Central memory CD8-positive, alpha-beta T cell (primary cell): ENCODE measurements around the gene CLMN.
"Not testable (repeated sequence)": the region's sequence is repeated elsewhere in the genome, so short reads cannot be mapped to it uniquely, and the experiment has no call there.

Source experiments
- ATAC-seq: fragments of 150-1000 bp; cut with Tn5 transposase; replicated peaks from 2 replicates; pipeline ENCODE4 v1.10.0; 2022; ENCODE audit warnings: mild to moderate bottlenecking, moderate FRiP score, moderate number of reproducible peaks; ENCODE audit not compliant: poor library complexity, severe bottlenecking; ENCODE audit errors: extremely low read depth
- DNase-seq, 2 donors: peaks; one replicate each; pipeline ENCODE4 v3.0.0; 2021; ENCODE audit warnings: low spot score in 2 of 2
- H3K27ac Mint-ChIP-seq: one replicate; pipeline ENCODE4 v1.8.0; 2022; ENCODE audit warnings: low read depth, mild to moderate bottlenecking, moderate library complexity, mixed read lengths
- H3K27me3 Mint-ChIP-seq: one replicate; pipeline ENCODE4 v1.8.0; 2022; ENCODE audit warnings: mixed read lengths
- H3K36me3 Mint-ChIP-seq: one replicate; pipeline ENCODE4 v1.8.0; 2022; ENCODE audit warnings: mild to moderate bottlenecking, moderate library complexity, mixed read lengths; ENCODE audit not compliant: insufficient read depth
- H3K4me1 Mint-ChIP-seq: one replicate; pipeline ENCODE4 v1.8.0; 2022; ENCODE audit warnings: mixed read lengths
- H3K4me3 Mint-ChIP-seq: one replicate; pipeline ENCODE4 v1.8.0; 2022; ENCODE audit warnings: mild to moderate bottlenecking, moderate library complexity, mixed read lengths
- H3K9me3 Mint-ChIP-seq: one replicate; pipeline ENCODE4 v1.8.0; 2022; ENCODE audit warnings: mixed read lengths

CLMN gene

DNA sequence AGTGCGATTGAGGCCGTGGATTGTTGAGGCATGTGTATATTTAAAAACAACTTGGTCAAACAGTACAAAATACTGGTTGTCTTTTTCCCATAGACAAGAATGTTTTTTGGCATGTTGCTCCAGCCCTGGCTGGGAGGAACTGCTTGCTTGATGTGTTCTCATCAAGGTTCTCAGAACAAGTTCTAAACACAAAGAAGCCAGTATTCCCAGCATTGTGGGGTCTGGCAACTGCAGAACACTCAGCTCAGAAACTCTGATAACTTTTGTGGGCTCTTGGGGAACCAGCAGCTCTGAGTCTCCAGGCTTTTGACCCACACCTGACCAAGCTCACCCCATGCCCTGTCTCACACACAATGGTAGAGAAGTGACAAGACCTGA lies 135.3 kb downstream of the CLMN start:
- ATAC-seq (no peak), DNase-seq (no peak)
- Mint-ChIP-seq H3K9me3 (no peaks in the 10 kb centered on the region), H3K36me3 (peaks cover 2% of the 10 kb centered on the region), H3K27ac (no peak overlapping the region), H3K27me3 (peaks cover 62% of the 10 kb centered on the region), H3K4me1 (no peaks in the 10 kb centered on the region), H3K4me3 (no peak overlapping the region)

DNA sequence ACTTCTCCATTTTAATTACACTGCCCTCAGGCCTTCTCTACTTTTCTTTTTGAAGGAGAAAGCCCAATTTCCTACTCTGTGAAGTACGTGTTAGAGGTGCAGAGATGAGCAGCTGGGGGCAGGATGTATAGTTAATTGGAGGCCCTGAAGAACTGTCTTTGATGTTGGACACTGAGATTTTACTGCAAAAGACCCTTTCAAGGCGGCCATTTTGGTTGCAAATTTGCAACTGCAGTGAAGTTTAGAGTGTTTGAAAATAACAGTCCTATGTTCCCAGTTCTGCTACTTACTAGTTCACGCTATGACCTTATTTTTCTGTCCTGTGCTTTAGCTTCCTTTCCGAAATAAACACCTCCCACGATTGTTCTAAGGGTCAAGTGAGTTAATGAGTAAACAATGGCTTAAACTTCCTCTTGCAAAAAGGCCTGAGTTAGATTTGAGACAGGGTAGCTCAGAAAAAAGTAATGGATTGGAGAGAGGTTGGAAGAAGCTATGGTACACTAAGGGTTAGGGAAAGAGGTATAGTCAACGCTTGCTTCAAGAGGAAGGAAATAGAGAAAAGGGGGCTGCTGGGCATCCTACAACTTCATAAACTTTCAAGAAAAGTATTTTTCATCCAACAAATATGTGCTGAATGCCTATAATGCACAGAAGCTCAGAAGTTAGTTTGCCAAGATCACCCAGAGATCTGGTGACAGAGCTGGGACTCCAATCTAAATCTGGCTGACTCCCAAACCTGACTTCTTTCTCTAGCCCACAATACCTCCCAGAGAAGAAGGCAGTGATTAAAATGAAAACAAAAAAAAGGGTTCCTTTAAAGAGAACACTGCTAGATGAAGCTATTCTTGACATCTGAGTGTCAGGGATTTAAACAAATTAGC lies 135.9 kb downstream of the CLMN start:
- peaks cover 59% of the 10 kb centered on the region for H3K27me3 Mint-ChIP-seq
- DNase-seq (no peak), ATAC-seq (no peak)
- no peak overlapping the region for H3K27ac Mint-ChIP-seq
- peaks cover 2% of the 10 kb centered on the region for H3K36me3 Mint-ChIP-seq
- H3K4me3 Mint-ChIP-seq = no peak overlapping the region
- H3K9me3 Mint-ChIP-seq = no peaks in the 10 kb centered on the region
- no peaks in the 10 kb centered on the region for H3K4me1 Mint-ChIP-seq

DNA sequence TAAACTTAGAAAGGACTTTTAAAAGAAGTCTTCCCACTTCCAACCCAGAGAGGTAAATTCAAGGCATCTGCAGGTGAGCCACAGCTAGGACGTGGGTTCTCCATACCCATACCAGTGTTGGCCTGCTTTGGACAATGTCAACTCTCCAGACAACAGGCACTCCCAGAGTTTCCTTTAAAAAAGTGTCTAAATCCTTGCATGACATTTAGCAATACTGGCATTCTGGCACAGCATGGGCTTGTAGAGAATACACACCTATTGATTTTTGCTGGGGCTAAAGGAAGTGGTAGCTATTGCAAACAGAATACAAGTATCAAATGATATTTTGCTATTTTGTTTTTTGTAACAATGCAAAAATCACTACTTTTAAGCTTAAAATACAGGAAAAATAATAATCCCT lies 136.6 kb downstream of the CLMN start:
- ATAC-seq (no peak), DNase-seq (no peak)
- Mint-ChIP-seq H3K27ac (no peak overlapping the region), H3K36me3 (peaks cover under 1% of the 10 kb centered on the region), H3K4me1 (no peaks in the 10 kb centered on the region), H3K4me3 (no peak overlapping the region), H3K9me3 (no peaks in the 10 kb centered on the region), H3K27me3 (peaks cover 52% of the 10 kb centered on the region)

DNA sequence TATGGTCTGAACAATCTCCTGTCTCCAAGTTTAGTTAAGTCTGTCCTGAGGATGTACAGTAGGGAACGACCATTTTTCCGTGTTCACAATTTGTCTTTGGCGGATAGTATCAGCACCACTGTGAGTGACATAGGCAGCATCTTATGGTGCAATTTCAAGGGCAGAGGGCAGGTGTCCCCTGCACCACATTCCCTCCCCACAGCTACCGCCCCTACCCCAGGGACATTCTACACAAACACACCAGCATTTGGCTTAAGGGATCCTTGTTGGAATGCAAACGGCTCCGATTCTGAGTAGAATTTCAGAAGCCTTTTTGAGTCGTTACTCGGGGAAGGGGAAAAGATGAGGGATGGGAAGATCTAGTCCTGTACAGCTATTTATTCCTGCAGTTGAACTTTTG lies 137.3 kb downstream of the CLMN start:
- no peak for DNase-seq
- Mint-ChIP-seq H3K9me3 (no peaks in the 10 kb centered on the region), H3K36me3 (no peaks in the 10 kb centered on the region), H3K4me3 (no peak overlapping the region), H3K27me3 (peaks cover 45% of the 10 kb centered on the region), H3K27ac (no peak overlapping the region), H3K4me1 (no peaks in the 10 kb centered on the region)
- no peak for ATAC-seq

- no peak for DNase-seq
- H3K9me3 Mint-ChIP-seq = no peaks in the 10 kb centered on the region
- no peaks in the 10 kb centered on the region for H3K4me1 Mint-ChIP-seq
- no peak overlapping the region for H3K27ac Mint-ChIP-seq
- no peak for ATAC-seq
- H3K27me3 Mint-ChIP-seq = peaks cover 33% of the 10 kb centered on the region
- H3K36me3 Mint-ChIP-seq = no peaks in the 10 kb centered on the region
- no peak overlapping the region for H3K4me3 Mint-ChIP-seq
Measured at GRCh38 chr14:95180966-95181741, 138.6 kb downstream of the CLMN start.

GRCh38 chr14:95175670-95176069 lies 144.0 kb downstream of the CLMN start:
- H3K27ac Mint-ChIP-seq, ATAC-seq, H3K27me3 Mint-ChIP-seq, DNase-seq, H3K4me1 Mint-ChIP-seq, H3K4me3 Mint-ChIP-seq, H3K9me3 Mint-ChIP-seq, H3K36me3 Mint-ChIP-seq: not testable (repeated sequence)

DNA sequence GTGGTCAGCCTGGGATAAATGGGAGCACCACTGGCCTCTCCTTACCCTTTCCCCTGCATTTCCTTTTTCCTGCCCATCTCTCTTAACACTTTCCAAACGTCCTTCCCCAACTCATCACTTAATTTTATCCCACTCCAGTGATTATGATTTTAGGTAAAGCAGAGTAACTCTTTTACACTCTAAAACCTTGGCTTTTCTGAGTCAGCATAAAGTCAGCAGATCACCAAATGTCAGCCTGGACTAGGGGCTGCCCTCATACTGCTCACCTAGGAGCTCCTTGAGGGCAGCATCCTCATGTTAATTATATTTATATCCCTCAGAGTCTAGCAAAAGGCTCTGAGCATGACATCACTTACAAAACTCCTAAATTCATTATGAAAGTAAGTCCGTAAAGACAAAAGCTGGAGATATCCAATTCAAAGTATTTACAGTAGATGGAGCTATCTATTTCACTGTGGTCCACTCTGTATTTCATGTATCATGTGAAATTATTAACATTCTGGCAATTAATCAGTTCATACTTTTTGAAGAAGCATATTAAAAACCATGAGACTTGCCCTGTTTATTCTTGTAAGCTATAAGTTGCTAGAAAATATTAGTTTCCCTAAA lies 145.4 kb downstream of the CLMN start:
- Mint-ChIP-seq H3K27ac (no peak overlapping the region), H3K36me3 (no peaks in the 10 kb centered on the region), H3K4me3 (no peak overlapping the region), H3K9me3 (no peaks in the 10 kb centered on the region), H3K4me1 (no peaks in the 10 kb centered on the region), H3K27me3 (no peaks in the 10 kb centered on the region)
- no peak for ATAC-seq
- no peak for DNase-seq

DNA sequence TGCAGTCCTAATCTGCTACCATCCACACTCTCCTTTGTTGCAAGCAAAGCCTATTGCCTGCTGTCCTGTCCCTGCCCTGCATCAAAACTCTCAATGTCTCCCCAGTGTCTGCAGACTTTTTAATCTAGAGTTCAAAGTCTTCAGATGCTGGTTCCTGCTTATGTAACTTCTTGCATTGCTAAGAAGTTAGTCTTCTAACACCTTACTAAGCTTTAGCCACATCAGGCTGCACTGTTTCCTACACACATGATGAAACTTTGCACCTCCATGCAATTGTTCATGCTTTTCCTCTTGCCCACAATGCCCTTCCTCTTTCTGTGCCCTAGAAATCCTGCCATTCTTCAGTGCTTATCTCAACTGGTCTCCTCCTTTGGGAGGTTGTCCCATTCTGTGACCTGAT lies 146.2 kb downstream of the CLMN start:
- H3K9me3 Mint-ChIP-seq = no peaks in the 10 kb centered on the region
- no peaks in the 10 kb centered on the region for H3K27me3 Mint-ChIP-seq
- H3K4me1 Mint-ChIP-seq = no peaks in the 10 kb centered on the region
- ATAC-seq (no peak), DNase-seq (no peak)
- no peaks in the 10 kb centered on the region for H3K36me3 Mint-ChIP-seq
- no peak overlapping the region for H3K4me3 Mint-ChIP-seq
- no peak overlapping the region for H3K27ac Mint-ChIP-seq

GRCh38 chr14:95167177-95167576 lies 152.5 kb downstream of the CLMN start:
- Mint-ChIP-seq H3K36me3 (no peaks in the 10 kb centered on the region), H3K4me3 (no peak overlapping the region), H3K27ac (no peak overlapping the region), H3K4me1 (no peaks in the 10 kb centered on the region), H3K9me3 (peaks cover 6% of the 10 kb centered on the region), H3K27me3 (no peaks in the 10 kb centered on the region)
- DNase-seq (no peak), ATAC-seq (no peak)

DNA sequence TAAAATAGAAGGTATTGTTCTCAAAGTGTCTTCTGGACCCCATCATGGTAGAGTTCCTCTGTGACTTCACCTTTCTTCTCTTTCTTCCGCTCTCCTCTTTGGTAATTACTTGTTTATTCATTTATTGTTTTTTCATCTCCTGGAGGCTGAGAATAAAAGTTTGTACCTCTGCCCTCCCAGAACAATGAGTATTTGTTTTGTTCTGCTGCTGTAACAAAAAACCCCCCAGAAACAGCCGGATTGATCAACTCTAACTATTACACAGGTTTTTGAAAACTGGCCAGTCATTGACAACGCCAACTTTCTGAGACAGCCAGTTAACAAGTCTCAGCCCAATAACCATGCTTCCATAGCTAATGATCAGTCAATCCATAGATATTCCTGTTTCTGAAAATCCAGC lies 154.2 kb downstream of the CLMN start:
- Mint-ChIP-seq H3K9me3 (peaks cover 6% of the 10 kb centered on the region), H3K4me1 (no peaks in the 10 kb centered on the region), H3K27ac (no peak overlapping the region), H3K27me3 (no peaks in the 10 kb centered on the region), H3K36me3 (no peaks in the 10 kb centered on the region), H3K4me3 (no peak overlapping the region)
- ATAC-seq (no peak), DNase-seq (no peak)

GRCh38 chr14:95164506-95164905 lies 155.2 kb downstream of the CLMN start:
- no peak overlapping the region for H3K4me3 Mint-ChIP-seq
- ATAC-seq (no peak), DNase-seq (no peak)
- H3K9me3 Mint-ChIP-seq = peaks cover 6% of the 10 kb centered on the region
- no peak overlapping the region for H3K27ac Mint-ChIP-seq
- no peaks in the 10 kb centered on the region for H3K27me3 Mint-ChIP-seq
- H3K4me1 Mint-ChIP-seq = no peaks in the 10 kb centered on the region
- no peaks in the 10 kb centered on the region for H3K36me3 Mint-ChIP-seq

DNA sequence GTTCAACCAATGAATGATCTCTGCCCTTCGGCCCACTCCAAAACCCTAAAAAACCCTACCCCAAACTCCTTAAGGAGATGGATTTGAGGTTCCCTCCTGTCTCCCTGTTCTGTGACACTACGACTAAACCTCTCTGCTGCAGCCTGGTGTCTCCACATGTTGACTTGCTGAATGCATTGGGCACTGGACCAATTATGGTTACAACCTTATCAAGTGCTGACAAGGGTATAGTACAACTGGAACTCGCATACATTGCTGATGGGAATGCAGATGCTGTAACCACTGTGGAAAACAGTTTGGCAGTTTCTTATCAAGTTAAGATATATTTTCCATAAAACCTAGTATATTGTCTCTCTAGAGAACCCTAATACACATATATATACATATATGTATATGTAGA lies 156.0 kb downstream of the CLMN start:
- H3K27me3 Mint-ChIP-seq = no peaks in the 10 kb centered on the region
- peaks cover 6% of the 10 kb centered on the region for H3K9me3 Mint-ChIP-seq
- ATAC-seq = no peak

DNA sequence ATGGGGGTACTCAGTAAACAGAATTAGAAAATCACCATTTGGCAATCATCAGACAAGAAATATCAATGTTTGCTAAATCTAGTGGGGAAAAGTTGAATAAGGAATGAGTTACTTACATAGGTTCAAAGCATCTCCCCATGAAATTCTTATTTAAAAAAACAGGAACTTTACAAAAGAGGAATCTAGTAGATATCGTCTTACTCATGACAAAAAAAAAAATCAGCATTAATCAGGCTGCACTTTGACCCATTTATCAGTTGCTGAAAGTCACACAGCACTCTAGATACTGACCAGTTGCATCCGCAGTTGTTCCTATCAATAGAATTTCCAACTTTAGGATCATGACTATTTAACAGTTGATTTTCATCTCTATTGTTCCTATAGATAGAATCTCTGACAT lies 156.6 kb downstream of the CLMN start:
- no peaks in the 10 kb centered on the region for H3K27me3 Mint-ChIP-seq

More for the DNA sequence above, 156.0 kb downstream of the CLMN start:
- Mint-ChIP-seq H3K4me3 (no peak overlapping the region), H3K27ac (no peak overlapping the region), H3K36me3 (peaks cover 3% of the 10 kb centered on the region), H3K4me1 (no peaks in the 10 kb centered on the region)
- no peak for DNase-seq

More for the DNA sequence above, 156.6 kb downstream of the CLMN start:
- Mint-ChIP-seq H3K36me3 (peaks cover 4% of the 10 kb centered on the region), H3K27ac (no peak overlapping the region), H3K9me3 (peaks cover 6% of the 10 kb centered on the region), H3K4me3 (no peak overlapping the region), H3K4me1 (peaks cover 2% of the 10 kb centered on the region)
- ATAC-seq (no peak), DNase-seq (no peak)
